Measurements from ENCODE around the gene SCAF1.
A peak's percentile ranks its signal among the peaks of the same experiment; 100 is the strongest.

SCAF1 gene

GRCh38 chr19:49669516-49669915, 27.5 kb downstream of the SCAF1 start:
- peak; percentile 41 to 72 (median 65) for DNase-seq

DNA sequence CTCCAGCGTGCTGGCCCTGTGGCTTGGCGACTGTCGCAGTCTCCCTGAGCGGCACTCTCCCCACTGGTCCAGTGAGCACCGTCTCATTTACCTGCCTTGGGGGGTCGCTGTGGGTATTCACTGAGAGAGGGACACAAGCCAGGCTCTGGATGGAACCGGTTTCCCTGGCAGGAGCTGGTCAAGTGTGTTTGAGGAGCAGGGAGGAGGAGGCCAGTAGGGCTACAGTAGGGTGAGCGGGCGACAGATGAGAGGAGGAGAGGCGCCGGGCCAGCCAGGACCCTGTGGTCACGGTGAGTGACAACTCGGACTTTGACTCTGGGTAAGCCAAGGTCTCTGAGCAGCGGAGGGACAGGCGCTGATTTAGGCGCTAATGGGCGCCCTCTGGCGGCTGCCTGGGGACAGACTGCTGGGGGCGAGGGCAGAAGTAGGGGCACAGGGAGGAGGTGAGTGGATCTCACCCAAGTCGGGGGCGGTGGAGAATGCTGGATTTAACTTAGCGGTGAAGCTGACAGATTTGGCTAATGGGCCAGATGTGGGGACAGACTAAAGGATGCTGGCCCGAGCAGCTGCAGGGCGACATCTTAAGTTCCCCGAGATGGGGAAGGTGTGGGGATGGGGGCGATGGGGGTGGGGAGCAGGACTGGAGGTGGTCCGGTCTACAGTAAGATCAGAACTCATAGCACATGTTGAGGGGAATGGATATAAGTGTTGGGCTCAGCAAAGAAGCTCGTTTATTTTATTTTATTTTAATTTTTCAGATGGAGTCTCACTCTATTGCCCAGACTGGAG, 30.3 kb downstream of the SCAF1 start:
- peak; percentile 83 to 92 (median 83) for DNase-seq

DNA sequence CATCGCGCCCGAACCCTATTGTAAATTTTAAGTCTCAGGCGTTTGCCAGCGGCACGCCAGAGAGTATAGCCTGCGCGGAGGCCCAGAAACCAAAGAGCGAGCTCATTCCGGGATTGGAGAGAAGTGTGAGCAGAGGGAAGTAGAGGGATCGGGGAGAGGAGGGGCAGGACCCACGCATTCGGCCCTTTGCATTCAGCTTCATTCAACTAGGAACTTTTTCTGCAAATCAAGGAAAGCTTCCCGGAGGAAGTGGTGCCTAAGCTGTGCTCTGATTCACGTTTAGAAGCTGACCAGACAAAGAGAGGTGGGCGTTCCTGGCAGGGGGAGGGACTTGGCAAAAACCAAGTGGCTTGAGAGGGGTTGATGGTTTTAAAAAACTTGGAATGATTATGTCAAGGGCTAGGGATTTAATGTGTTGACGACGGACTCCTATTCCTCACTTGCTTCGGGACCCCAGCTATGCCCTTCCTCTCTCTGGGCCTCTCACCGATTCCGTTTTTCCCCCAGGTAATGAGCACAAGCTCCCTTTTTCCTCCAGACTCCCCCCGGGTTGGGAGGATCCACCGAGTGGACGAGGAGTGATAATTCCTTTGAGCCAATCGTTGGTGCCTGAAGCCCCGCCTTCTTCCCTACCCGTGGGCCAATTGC, 34.3 kb downstream of the SCAF1 start:
- DNase-seq = peak; percentile 93 to 96 (median 95)

GRCh38 chr19:49676784-49677230, 34.8 kb downstream of the SCAF1 start:
- DNase-seq = peak; percentile 100

DNA sequence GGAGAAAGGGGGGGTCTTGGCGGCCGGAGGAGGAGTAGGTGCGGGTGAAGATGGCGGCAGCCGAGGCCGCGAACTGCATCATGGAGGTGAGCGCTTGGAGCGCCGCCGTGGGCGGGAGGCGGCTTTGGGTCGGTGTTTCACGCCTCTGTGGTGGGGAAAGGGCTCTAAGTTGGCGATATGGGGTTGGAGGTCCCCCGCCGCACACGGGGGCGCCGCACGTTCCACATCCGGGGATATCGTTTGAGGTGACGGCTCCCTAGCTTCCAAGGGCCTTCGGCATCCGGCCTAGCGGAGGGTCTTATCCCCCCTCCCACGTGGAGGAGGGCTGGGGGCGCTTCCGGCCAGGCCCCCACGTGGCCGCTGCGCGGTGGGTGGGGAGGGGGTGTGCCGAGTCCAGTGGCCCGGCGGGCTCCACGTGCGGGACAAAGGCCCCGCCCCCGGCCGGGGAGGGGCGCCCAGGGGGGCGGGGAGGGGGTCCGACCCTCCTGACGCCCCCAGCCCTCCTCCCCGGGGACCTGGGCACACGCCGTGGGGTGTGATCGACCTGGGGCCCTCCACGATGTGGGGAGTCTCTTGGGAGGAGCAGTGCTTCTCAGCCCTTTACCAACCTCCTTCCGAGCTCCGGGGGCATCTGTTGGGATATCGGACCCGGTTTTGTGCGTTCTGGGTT, 35.4 kb downstream of the SCAF1 start, which contains the start of gene PRMT1:
Gene PRMT1 (plus strand): TSS at position 41 of the 670 bp plus-strand sequence. CDS start 10 bp downstream, at position 51.
- DNase-seq = peak in 2 of 3 donors; percentile 45 to 71

DNA sequence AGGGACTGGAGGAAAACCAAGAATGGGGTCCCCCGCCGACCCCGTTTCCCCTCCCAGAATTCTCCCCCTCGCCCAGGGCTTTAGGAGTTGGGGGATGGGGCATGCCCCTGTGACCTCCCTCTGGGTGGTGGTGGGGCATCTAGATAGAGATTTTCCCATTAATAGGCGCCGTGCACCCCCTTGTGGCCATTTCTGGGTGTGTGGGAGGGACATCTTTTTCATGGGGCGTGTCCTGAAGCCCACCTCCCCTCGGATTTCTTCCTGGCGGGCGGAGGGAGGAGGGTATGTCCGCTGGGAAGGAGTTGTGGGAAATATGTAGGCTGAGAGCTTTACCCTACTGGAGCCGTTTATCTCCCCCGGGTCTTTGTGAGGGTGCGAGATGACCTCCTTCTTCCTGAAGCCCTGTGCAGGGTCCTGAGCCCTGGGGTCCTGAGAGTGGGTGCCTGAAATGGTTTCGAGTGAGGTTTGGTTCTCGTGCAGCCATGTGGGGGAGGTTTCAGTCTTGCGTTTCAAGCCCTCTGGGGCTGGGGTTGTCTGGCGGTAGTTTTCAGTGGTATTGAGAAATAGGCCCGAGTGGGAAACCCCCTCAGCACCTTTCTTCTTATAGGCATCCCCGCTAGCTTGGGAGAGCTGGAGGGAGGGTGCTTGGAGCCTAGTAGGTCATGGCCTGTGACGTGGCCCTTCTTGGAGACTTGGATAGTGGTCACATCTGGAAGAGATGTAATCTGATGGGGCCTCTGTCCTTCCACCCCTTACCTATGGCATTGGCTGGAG, 36.1 kb downstream of the SCAF1 start:
- peak; percentile 80 to 90 (median 82) for DNase-seq

DNA sequence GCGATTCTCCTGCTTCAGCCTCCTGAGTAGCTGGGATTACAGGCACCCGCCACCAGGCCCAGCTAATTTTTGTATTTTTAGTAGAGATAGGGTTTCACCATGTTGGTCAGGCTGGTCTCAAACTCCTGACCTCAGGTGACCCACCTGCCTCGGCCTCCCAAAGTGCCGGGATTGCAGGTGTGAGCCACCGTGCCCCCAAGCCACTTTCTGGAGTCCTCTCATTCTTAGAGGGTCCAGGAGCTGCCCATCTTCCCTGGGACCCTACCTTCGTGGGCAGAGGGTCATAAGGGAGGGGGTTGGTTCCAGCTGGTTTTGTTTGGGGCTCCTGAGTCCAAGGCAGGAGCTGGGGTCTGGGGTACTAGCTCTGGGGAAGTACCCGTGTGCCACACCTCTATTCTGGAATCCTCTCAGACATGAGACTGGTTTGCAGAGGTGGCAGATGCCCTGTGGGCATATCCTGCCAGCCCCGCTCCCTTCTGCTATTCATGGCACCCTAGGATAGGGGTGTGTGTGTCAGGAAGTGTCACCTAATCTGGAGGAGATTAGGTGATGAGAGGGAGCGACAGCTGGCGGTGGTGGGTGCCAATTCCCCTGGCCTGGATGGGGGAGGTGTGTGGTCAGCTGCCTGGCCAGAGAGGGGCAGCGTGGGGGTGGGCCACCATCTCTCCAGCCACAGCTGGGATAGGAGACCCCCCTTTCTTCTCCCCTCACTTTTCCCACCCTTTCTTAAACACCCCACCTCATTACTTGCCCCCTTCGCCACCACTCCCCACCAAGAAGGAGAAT, 37.2 kb downstream of the SCAF1 start:
- DNase-seq = no peak

- no peak for DNase-seq
These were observed 37.9 kb downstream of the SCAF1 start for GRCh38 chr19:49679771-49680413.

GRCh38 chr19:49680421-49681351, 38.7 kb downstream of the SCAF1 start:
- peak; percentile 91 to 96 (median 95) for DNase-seq

DNA sequence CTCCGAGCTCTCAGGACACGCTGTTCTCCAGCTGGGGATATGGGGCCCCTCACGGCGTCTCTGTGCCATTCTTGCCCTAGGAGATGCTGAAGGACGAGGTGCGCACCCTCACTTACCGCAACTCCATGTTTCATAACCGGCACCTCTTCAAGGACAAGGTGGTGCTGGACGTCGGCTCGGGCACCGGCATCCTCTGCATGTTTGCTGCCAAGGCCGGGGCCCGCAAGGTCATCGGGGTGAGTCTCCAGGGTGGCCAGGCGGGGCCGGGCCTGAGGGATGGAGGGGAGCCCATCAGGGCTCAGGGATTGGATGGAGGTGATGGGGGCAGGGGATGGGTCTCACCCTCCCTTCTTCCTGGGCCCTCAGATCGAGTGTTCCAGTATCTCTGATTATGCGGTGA, 39.8 kb downstream of the SCAF1 start:
- DNase-seq = no peak

DNA sequence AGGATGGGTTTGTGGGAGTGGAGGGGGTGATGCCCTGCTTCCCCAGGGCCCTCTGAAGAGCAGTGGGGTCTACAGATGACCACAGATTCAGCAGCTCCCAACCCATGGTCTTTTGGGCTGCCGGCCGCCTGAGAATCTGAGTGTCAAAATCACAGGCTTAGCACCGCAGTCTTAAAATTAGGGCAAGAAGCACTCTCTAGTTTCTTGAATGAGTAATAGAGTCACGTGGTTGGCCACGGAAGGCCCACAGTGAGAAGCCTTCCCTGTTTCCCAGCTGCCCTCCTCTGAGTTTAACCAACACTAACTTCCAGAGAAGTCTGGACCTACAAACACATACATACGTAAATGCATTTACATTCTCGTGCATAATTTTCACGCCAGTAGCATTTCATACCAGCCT, 40.3 kb downstream of the SCAF1 start:
- DNase-seq = no peak

DNA sequence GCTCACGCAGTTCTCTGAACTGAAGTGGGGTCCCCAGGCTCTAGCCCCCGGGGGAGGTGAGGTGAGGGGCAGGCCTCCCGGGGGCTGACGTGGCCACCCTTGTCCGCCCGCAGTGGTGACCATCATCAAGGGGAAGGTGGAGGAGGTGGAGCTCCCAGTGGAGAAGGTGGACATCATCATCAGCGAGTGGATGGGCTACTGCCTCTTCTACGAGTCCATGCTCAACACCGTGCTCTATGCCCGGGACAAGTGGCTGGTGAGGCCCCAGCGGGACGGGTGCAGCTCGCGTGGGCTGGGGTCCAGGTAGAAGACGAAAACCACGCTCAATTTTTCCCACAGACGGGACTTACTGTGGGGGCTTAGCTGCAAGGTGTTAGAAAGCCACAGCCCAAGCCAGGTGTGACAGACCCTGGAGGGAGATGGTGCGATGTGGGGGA, 41.8 kb downstream of the SCAF1 start:
- no peak for DNase-seq

GRCh38 chr19:49684251-49684982, 42.4 kb downstream of the SCAF1 start:
- DNase-seq = peak in 2 of 3 donors; percentile 34 to 44

GRCh38 chr19:49684983-49685553, 43.1 kb downstream of the SCAF1 start:
- no peak for DNase-seq

GRCh38 chr19:49685845-49686332, 43.9 kb downstream of the SCAF1 start:
- DNase-seq = no peak

- DNase-seq = no peak
These were observed 44.6 kb downstream of the SCAF1 start for GRCh38 chr19:49686503-49687088.

DNA sequence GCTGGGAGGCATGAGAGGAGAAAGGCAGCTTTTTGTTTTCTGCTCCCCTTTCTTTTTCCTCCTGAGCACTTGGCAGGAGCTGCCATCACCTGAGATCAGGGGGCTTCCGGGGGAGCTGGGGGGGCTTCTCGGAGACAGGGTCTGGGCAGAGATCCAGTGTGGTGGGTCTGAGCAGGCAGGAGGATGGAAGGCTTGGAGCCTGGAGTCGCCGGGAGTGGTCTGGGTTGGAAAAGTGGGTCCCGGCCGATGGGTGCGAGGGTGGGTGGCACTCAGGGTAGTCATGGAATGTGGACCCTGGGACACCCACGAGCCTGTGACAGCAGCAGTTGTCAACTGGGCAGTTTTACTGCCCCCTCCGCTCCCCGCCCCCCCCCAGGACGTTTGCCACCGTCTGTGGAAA, 45.1 kb downstream of the SCAF1 start:
- no peak for DNase-seq

DNA sequence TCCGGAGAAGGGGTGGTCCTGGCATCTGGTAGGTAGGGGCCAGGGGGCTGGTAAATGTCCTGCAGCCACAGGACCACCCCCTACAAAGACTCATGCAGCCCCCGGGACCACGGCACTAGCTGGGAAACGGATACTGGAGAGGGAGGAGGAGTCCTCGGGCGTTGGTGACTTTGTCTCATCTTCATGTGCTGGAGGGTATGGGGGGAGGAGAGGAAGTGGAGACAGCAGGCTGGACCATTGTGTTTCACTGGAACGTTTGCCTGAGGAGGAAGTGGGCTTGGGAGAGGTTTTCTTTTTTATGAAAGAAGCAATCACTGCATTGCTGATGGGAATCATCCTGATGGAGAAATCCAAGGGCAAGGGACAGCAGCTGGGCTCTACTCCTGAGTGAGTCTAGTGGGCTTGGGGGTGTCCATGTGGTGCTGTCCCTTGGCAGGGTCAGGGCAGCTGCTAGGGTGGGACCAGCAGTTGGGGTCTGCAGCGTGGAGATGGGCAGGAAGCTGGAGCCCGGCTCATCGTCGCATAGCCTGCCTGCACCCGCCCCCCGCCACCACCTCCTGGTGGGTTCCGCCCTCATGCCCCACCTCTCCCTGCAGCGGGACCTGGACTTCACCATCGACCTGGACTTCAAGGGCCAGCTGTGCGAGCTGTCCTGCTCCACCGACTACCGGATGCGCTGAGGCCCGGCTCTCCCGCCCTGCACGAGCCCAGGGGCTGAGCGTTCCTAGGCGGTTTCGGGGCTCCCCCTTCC, 45.7 kb downstream of the SCAF1 start:
- DNase-seq = peak; percentile 52 to 58 (median 58)

All from suppressor macrophage treated with lipopolysaccharide for 1 hour (primary cell).